Upper lobe of right lung (tissue), 1 donor: ENCODE results near the gene RNF152. TPM values are rescaled to one million over a fixed set of nuclear protein-coding genes. Genes with fewer than 3 reads are reported as not detected.

Source experiments
- ATAC-seq: fragments of 200-7000 bp; cut with Tn5 transposase; one replicate; pipeline ENCODE4 v1.9.1; 2020; ENCODE audit warnings: mild to moderate bottlenecking, moderate library complexity
- DNase-seq: peaks from one replicate; pipeline ENCODE4 v3.0.0-alpha.2; 2020
- H3K27ac ChIP-seq: fragments of 200-600 bp; one replicate; pipeline ENCODE4 v1.8.0; 2022
- H3K27me3 ChIP-seq: fragments of 200-600 bp; one replicate; pipeline ENCODE4 v1.8.0; 2022; ENCODE audit warnings: mild to moderate bottlenecking
- H3K36me3 ChIP-seq: fragments of 200-600 bp; one replicate; pipeline ENCODE4 v1.8.0; 2022
- H3K4me1 ChIP-seq: fragments of 200-600 bp; one replicate; pipeline ENCODE4 v1.8.0; 2022
- H3K4me3 ChIP-seq: fragments of 200-600 bp; one replicate; pipeline ENCODE4 v1.8.0; 2022; ENCODE audit warnings: mild to moderate bottlenecking
- H3K9me3 ChIP-seq: fragments of 200-600 bp; one replicate; pipeline ENCODE4 v1.8.0; 2022
- CTCF ChIP-seq: fragments of 200-600 bp; IDR thresholded peaks from one replicate; pipeline ENCODE4 v1.8.0; 2022; ENCODE audit warnings: antibody characterized with exemption
- intact Hi-C: fragments of 100-400 bp; cut with DNase I; formaldehyde crosslinking; loops from one replicate; pipeline ENCODE4 v1.11.0; 2022
- total RNA-seq: library from RNA; stranded (reverse); fragmentation: NEBNext Ultra II Directional; extraction: Animal tissue kit (Norgen Biotek cat#: 25700); gene quantifications from one replicate; pipeline ENCODE4 v1.2.1, GENCODE V29; 2021
- donor health status: DM: no; HTN: yes; CAD: no; lungs with severe emphysema.

Gene RNF152
- total RNA-seq, 1 donor from 2014 or later = 21.2 TPM

GRCh38 chr18:61851940-61852451 is 40.8 kb downstream of the RNF152 start:
- Histone ChIP-seq H3K27ac (no peak overlapping the region), H3K4me3 (no peak overlapping the region), H3K4me1 (peaks cover 6% of the 10 kb centered on the region), H3K27me3 (no peaks in the 10 kb centered on the region), H3K36me3 (no peaks in the 10 kb centered on the region), H3K9me3 (no peaks in the 10 kb centered on the region)
- intact Hi-C loops = no loop called here
- DNase-seq = no peak
- ATAC-seq = no peak
- no peak for TF ChIP-seq CTCF

GRCh38 chr18:61851279-61851678 is 41.5 kb downstream of the RNF152 start:
- no peak for TF ChIP-seq CTCF

DNA sequence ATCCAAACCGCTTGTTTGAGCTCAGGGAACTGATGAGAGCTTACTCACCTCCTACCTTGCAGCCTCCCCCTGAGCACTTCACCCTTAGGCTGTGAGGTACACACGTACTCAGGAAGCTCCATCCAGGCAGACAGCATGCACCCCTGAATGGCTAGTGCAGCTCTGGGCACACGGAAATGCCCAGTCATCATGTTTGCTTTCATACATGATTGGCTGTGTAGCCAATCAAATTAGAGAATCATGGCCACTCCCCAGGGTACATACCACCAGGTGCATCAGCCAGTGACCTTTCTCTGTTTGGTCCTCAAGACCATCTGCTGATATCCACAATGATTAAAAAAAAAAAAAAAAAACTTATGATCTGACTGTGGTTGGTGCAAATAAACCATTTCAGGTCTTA is 42.1 kb downstream of the RNF152 start:
- DNase-seq (no peak), ATAC-seq (no peak)
- H3K27me3 ChIP-seq = no peaks in the 10 kb centered on the region
- no peaks in the 10 kb centered on the region for H3K9me3 ChIP-seq
- intact Hi-C loops = no loop called here
- no peak overlapping the region for H3K27ac ChIP-seq
- no peak for TF ChIP-seq CTCF
- no peaks in the 10 kb centered on the region for H3K36me3 ChIP-seq
- H3K4me1 ChIP-seq = peaks cover 6% of the 10 kb centered on the region
- no peak overlapping the region for H3K4me3 ChIP-seq

More at GRCh38 chr18:61851279-61851678, 41.5 kb downstream of the RNF152 start:
- Histone ChIP-seq H3K36me3 (no peaks in the 10 kb centered on the region), H3K27ac (no peak overlapping the region), H3K4me1 (peaks cover 6% of the 10 kb centered on the region), H3K4me3 (no peak overlapping the region), H3K9me3 (no peaks in the 10 kb centered on the region), H3K27me3 (no peaks in the 10 kb centered on the region)
- DNase-seq (no peak), ATAC-seq (no peak)
- intact Hi-C loops = no loop called here

DNA sequence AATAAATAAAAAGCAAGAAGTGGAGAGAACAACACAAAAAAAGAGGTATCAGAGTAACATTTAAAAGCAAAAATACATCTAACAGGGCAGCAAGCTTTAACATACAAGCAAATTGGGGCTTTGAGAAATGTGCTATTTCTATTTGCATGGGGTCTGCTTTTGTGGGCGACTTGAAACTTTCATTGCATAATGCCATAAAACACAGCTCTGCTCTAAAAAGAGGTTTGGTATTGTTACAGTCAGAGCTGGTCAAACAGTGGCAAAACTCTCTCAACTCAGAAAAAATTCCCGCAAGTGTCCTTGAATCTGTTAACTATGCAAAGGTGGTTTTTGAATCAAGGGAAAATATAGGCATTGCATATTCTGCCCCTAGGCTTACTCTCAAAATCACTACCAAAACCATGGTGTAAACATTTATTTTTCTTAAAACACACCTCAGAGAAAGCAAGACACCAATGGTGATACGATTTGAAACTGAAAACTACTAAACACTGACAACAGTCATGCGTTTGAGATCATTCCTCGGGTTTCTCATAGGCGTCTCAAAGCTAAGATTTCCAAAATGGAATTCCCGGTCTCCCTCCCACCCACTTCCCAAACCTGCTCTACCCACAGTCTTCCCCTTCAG is 45.5 kb downstream of the RNF152 start:
- Histone ChIP-seq H3K27ac (no peak overlapping the region), H3K4me3 (no peak overlapping the region), H3K9me3 (no peaks in the 10 kb centered on the region), H3K27me3 (no peaks in the 10 kb centered on the region), H3K36me3 (no peaks in the 10 kb centered on the region), H3K4me1 (no peaks in the 10 kb centered on the region)
- intact Hi-C loops = no loop called here
- ATAC-seq = no peak
- no peak for DNase-seq
- no peak for TF ChIP-seq CTCF

DNA sequence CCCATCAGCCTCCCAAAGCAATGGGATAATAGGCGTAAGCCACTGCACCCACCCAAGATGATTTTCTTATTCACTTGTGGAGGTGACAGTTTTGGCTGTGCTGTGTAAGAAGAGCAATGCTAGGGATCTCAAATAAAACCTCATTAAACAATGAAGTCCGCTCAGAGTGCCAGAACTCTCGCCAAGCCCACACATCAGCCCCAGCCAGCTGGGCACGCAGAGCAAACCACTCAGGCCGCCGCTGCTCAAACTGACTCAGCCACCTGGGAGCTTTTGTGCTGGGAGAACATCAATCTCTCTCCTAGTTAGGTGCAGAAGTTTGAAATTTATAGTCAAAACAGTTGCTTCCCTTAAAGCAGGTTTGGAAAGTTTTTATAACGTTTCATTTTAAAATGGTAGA is 47.6 kb downstream of the RNF152 start:
- no peaks in the 10 kb centered on the region for H3K27me3 ChIP-seq
- H3K4me3 ChIP-seq = no peak overlapping the region
- H3K4me1 ChIP-seq = no peaks in the 10 kb centered on the region
- TF ChIP-seq CTCF = no peak
- no peaks in the 10 kb centered on the region for H3K9me3 ChIP-seq
- no peak for DNase-seq
- H3K36me3 ChIP-seq = no peaks in the 10 kb centered on the region
- ATAC-seq = no peak
- no peak overlapping the region for H3K27ac ChIP-seq
- intact Hi-C loops = no loop called here

GRCh38 chr18:61844726-61845125 is 48.1 kb downstream of the RNF152 start:
- Histone ChIP-seq H3K4me3 (no peak overlapping the region), H3K4me1 (no peaks in the 10 kb centered on the region), H3K36me3 (no peaks in the 10 kb centered on the region), H3K27me3 (no peaks in the 10 kb centered on the region), H3K27ac (no peak overlapping the region), H3K9me3 (no peaks in the 10 kb centered on the region)
- ATAC-seq (no peak), DNase-seq (no peak)
- intact Hi-C loops = no loop called here
- no peak for TF ChIP-seq CTCF
